Prostate gland (tissue), 2 donors: ENCODE data around the gene MIXL1. TPM values are rescaled to one million over a fixed set of nuclear protein-coding genes. Genes with fewer than 3 reads are reported as not detected.
"Not testable (repeated sequence)": the region's sequence is repeated elsewhere in the genome, so short reads cannot be mapped to it uniquely, and the experiment has no call there.

ENCODE experiments used
- DNase-seq: peaks from one replicate; pipeline ENCODE4 v3.0.0-alpha.2; 2019; ENCODE audit warnings: low spot score
- H3K27ac ChIP-seq, 2 donors: fragments of 200-600 bp; sonication (generic); 2 replicates each; pipeline ENCODE4 v1.5.1; 2017 to 2019
- H3K27me3 ChIP-seq: fragments of 200-600 bp; sonication (generic); replicated peaks from 2 replicates; pipeline ENCODE4 v1.5.1; 2019; ENCODE audit not compliant: insufficient read depth
- H3K36me3 ChIP-seq, 2 donors: fragments of 200-600 bp; sonication (generic); 1 replicate in 1 of 2; 2 replicates in 1 of 2; pipeline versions ENCODE4 v1.5.1 to v1.8.1; 2017 to 2019
- H3K4me1 ChIP-seq: fragments of 200-600 bp; sonication (generic); replicated peaks from 2 replicates; pipeline ENCODE4 v1.5.1; 2019
- H3K4me3 ChIP-seq, 2 donors: fragments of 200-600 bp; sonication (generic); 2 replicates each; pipeline ENCODE4 v1.5.1; 2017 to 2019
- H3K9me3 ChIP-seq: fragments of 200-600 bp; sonication (generic); 2 replicates; pipeline ENCODE4 v1.5.1; 2017
- POLR2A ChIP-seq: fragments of 450-650 bp; IDR thresholded peaks from one replicate; pipeline ENCODE4 v1.6.1; 2016; ENCODE audit warnings: antibody characterized with exemption, mild to moderate bottlenecking
- POLR2AphosphoS5 ChIP-seq: sonication (generic); formaldehyde crosslinking; IDR thresholded peaks from one replicate; pipeline ENCODE4 v1.6.1; 2017; ENCODE audit warnings: antibody characterized with exemption
- WGBS: methylation state at CpG from one replicate; pipeline ENCODE4 v1.1.5; 2018; 5-methylcytosine and 5-hydroxymethylcytosine counted together
- intact Hi-C: fragments of 100-400 bp; cut with DNase I; formaldehyde crosslinking; loops from one replicate; pipeline ENCODE4 v1.14.2; 2022
- total RNA-seq, 2 donors: library from RNA; depleted of rRNA; stranded (reverse); fragments of >200 nt; gene quantifications; one replicate each; pipeline ENCODE4 v1.1.0, GENCODE V29; 2016
- TF ChIP-seq, protein P1 (sequence below), 4 experiments: fragments of 200-600 bp in 2 of 4; fragments of 450-650 bp in 2 of 4; sonication (generic) in 2 of 4; IDR thresholded peaks; 1 replicate in 3 of 4; 2 replicates in 1 of 4; pipeline ENCODE4 v1.5.1; 2016 to 2019; ENCODE audit warnings: antibody characterized with exemption in 4 of 4, mild to moderate bottlenecking in 2 of 4, moderate library complexity in 2 of 4

MIXL1 gene
- total RNA-seq, 2 donors from 2014 or later = 1.1 TPM; not detected in 1

DNA sequence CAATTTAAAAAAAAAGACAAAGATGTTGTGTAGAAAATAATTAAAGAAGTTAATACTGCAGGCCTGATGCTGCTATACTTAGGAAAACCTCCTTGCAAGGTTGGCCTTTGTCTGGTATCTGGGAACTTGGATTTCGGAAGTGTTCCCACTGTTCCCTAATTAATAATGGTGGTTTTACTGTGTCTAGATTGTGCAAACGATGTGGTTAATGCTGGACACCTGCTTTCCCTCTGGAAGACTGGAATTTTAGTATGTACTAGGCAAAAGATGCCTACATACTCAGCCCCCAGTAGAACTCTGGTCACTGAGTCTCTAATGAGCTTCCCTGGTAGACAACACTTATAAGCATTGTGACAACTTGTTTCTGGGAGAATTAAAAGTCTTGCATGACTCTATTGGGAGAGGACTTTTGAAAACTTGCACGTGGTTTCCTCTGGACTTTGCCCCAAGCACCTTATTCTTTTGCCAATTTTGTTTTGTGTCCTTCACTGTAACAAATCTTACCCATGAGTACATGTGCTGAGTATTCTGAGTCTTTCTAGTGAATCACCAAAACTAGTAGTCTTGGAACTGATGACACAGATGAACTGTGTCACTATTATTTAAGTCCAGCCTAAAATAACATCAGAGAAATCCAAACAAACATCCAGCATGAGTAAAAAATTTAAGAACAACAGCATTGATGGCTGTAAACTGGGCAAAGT is 45.1 kb downstream of the MIXL1 start:
- TF ChIP-seq, protein P1, sequence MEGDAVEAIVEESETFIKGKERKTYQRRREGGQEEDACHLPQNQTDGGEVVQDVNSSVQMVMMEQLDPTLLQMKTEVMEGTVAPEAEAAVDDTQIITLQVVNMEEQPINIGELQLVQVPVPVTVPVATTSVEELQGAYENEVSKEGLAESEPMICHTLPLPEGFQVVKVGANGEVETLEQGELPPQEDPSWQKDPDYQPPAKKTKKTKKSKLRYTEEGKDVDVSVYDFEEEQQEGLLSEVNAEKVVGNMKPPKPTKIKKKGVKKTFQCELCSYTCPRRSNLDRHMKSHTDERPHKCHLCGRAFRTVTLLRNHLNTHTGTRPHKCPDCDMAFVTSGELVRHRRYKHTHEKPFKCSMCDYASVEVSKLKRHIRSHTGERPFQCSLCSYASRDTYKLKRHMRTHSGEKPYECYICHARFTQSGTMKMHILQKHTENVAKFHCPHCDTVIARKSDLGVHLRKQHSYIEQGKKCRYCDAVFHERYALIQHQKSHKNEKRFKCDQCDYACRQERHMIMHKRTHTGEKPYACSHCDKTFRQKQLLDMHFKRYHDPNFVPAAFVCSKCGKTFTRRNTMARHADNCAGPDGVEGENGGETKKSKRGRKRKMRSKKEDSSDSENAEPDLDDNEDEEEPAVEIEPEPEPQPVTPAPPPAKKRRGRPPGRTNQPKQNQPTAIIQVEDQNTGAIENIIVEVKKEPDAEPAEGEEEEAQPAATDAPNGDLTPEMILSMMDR (IDR thresholded peaks at IDR 0.05) = no peak
- TF ChIP-seq POLR2AphosphoS5 (no peak), POLR2A (no peak)
- Histone ChIP-seq H3K27me3 (no peaks in the 10 kb centered on the region), H3K36me3 (no peaks in the 10 kb centered on the region), H3K9me3 (no peaks in the 10 kb centered on the region), H3K4me1 (no peaks in the 10 kb centered on the region), H3K4me3 (no peak overlapping the region), H3K27ac (no peak overlapping the region)
- intact Hi-C loops = no loop called here
- WGBS = 38% methylated on average over 3 of the region's 3 CpGs
- DNase-seq = no peak

DNA sequence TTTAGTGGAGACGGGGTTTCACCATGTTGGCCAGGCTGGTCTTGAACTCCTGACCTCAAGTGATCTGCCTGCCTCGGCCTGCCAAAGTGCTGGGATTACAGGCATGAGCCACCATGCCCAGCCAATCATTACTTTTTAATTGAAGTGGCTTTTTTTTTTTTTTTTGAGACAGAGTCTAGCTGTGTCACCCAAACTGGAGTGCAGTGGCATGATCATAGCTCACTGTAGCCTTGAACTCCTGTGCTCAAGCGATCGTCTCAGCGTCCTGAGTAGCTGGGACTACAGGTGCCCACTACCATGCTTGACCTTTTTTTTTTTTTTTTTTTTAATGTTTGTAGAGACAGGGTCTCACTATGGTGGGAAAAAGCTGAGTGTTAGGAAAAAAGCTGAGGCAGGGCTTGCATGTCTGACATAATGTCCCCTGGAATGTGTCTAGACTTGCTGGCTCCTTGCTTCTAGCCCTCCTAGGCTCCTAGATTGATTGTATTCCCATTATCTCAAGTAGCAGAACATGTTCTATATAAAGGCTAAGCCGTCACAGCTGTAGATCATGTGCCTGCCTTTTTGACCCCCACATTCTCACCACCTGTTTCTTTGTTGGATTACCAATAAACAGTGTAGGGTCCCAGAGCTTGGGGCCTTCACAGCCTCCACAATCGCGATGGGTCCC is 48.9 kb downstream of the MIXL1 start:
- intact Hi-C loops = not testable (repeated sequence)
- 62% methylated on average over 8 of the region's 8 CpGs for WGBS

DNA sequence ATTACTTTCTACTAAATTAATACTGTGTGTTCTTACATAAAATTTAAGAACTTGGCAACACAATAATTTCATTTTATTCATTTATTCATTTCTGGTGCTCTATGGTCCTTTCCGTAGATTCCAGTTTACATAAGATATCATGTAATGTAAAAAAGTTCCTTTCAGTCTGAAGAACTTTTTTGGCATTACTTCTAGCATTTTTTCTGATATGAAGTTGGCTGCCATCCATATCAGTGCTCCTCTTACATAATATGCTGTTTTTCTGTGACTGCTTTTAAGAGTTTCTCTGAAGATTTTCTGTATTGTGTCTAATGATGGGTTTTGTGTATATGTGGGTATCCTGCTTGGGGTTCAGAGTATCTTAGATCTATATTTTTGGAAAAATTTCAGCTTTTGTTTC is 50.7 kb downstream of the MIXL1 start:
- no peaks in the 10 kb centered on the region for H3K4me1 ChIP-seq
- no peaks in the 10 kb centered on the region for H3K9me3 ChIP-seq
- intact Hi-C loops = no loop called here
- DNase-seq = no peak
- no peaks in the 10 kb centered on the region for H3K36me3 ChIP-seq
- TF ChIP-seq, protein P1 (IDR thresholded peaks at IDR 0.05) = no peak
- TF ChIP-seq POLR2A = no peak
- WGBS = 100% methylated on average over 1 of the region's 1 CpG
- no peak overlapping the region for H3K4me3 ChIP-seq
- H3K27ac ChIP-seq = no peak overlapping the region
- no peaks in the 10 kb centered on the region for H3K27me3 ChIP-seq

More for the DNA sequence above, 48.9 kb downstream of the MIXL1 start:
- not testable (repeated sequence) for H3K4me1 ChIP-seq, H3K36me3 ChIP-seq, H3K27me3 ChIP-seq, H3K27ac ChIP-seq, H3K9me3 ChIP-seq, H3K4me3 ChIP-seq, DNase-seq

DNA sequence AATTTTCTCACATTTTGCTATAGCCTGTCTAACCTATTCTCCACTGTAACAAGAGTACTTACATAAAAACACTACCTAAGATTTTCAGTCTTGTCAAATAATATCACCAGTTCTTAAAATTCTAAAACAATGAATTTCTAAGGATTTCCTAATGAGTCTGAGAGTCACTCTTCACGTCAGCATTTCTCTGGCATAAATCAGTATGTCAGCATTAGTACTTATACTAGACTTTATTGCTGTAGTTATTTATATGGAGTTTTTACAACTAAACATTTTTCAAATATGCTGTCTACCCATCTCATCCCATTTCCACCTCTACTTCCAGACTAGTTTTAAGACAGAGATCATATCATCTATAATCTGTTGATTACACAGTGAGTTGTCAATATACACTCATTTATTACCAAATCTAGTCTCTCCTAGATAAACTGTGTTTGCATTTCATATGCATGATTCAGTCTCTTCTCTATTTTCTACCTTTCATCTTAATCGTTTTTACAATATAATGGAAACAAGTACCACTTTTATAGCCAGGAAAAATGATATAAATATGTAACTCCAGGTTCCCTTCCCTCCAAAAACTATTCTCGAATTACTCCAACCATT is 52.7 kb downstream of the MIXL1 start:
- Histone ChIP-seq H3K9me3 (no peaks in the 10 kb centered on the region), H3K36me3 (no peaks in the 10 kb centered on the region), H3K4me3 (no peak overlapping the region), H3K27me3 (no peaks in the 10 kb centered on the region), H3K4me1 (no peaks in the 10 kb centered on the region), H3K27ac (no peak overlapping the region)
- intact Hi-C loops = no loop called here
- no peak for DNase-seq
- TF ChIP-seq, protein P1 (IDR thresholded peaks at IDR 0.05) = no peak
- no peak for TF ChIP-seq POLR2A
- no peak for TF ChIP-seq POLR2AphosphoS5
- 70% methylated on average over 3 of the region's 3 CpGs for WGBS

Other genes with a start within 250 kb of the MIXL1 start
- gene SDE2, start 224.3 kb upstream of the MIXL1 start, total RNA-seq = 10 to 100 TPM; 19.9 to 24.8 TPM
- gene H3-3A, start 160.9 kb upstream of the MIXL1 start, total RNA-seq = 100 to 1,000 TPM; 400 to 481 TPM
- gene ACBD3, start 36.9 kb upstream of the MIXL1 start, total RNA-seq = 10 to 100 TPM; 42.0 to 46.7 TPM
- gene LIN9, start 85.5 kb downstream of the MIXL1 start, total RNA-seq = 1 to 10 TPM; 3.9 to 8.0 TPM
- 100 to 1,000 TPM; 197 to 212 TPM for gene PARP1, start 184.4 kb downstream of the MIXL1 start, total RNA-seq